ENCODE measurements around the gene SNX3. TPM values are rescaled to one million over a fixed set of nuclear protein-coding genes. Genes with fewer than 3 reads are reported as not detected.

Gene SNX3
- total RNA-seq, 1 donor from 2014 or later, result 178 TPM

- H3K4me1 Mint-ChIP-seq (ENCODE audit: low read depth), result peaks cover 47% of the 10 kb centered on the region
- no peak overlapping the region for H3K4me3 Mint-ChIP-seq (ENCODE audit: unreplicated experiment)
- H3K27me3 Mint-ChIP-seq (ENCODE audit: low read depth), result peaks cover 85% of the 10 kb centered on the region
- no peaks in the 10 kb centered on the region for H3K9me3 Mint-ChIP-seq (ENCODE audit: low read depth)
- peak; percentile 74 for TF ChIP-seq CTCF (IDR thresholded peaks at IDR 0.05)
- DNase-seq (ENCODE audit: low spot score), result no peak
- no peak overlapping the region for H3K27ac Mint-ChIP-seq (ENCODE audit: unreplicated experiment)
- no peaks in the 10 kb centered on the region for H3K36me3 Mint-ChIP-seq (ENCODE audit: low read depth)
Measured at GRCh38 chr6:108168501-108169463, 92.1 kb downstream of the SNX3 start.

GRCh38 chr6:108168090-108168463 lies 92.8 kb downstream of the SNX3 start:
- Mint-ChIP-seq H3K27ac (ENCODE audit: unreplicated experiment) (no peak overlapping the region), H3K36me3 (ENCODE audit: low read depth) (no peaks in the 10 kb centered on the region), H3K4me1 (ENCODE audit: low read depth) (peaks cover 50% of the 10 kb centered on the region), H3K27me3 (ENCODE audit: low read depth) (peaks cover 89% of the 10 kb centered on the region), H3K4me3 (ENCODE audit: unreplicated experiment) (no peak overlapping the region), H3K9me3 (ENCODE audit: low read depth) (no peaks in the 10 kb centered on the region)
- no peak for TF ChIP-seq CTCF (IDR thresholded peaks at IDR 0.05)
- no peak for DNase-seq (ENCODE audit: low spot score)

GRCh38 chr6:108167449-108168089 lies 93.3 kb downstream of the SNX3 start:
- no peak for DNase-seq (ENCODE audit: low spot score)
- Mint-ChIP-seq H3K27me3 (ENCODE audit: low read depth) (peaks cover 89% of the 10 kb centered on the region), H3K36me3 (ENCODE audit: low read depth) (no peaks in the 10 kb centered on the region), H3K4me1 (ENCODE audit: low read depth) (peaks cover 50% of the 10 kb centered on the region), H3K9me3 (ENCODE audit: low read depth) (no peaks in the 10 kb centered on the region), H3K4me3 (ENCODE audit: unreplicated experiment) (no peak overlapping the region), H3K27ac (ENCODE audit: unreplicated experiment) (no peak overlapping the region)
- no peak for TF ChIP-seq CTCF (IDR thresholded peaks at IDR 0.05)

- DNase-seq (ENCODE audit: low spot score), result no peak
- H3K4me1 Mint-ChIP-seq (ENCODE audit: low read depth), result peaks cover 50% of the 10 kb centered on the region
- H3K36me3 Mint-ChIP-seq (ENCODE audit: low read depth), result no peaks in the 10 kb centered on the region
- no peak overlapping the region for H3K27ac Mint-ChIP-seq (ENCODE audit: unreplicated experiment)
- H3K27me3 Mint-ChIP-seq (ENCODE audit: low read depth), result peaks cover 89% of the 10 kb centered on the region
- no peak overlapping the region for H3K4me3 Mint-ChIP-seq (ENCODE audit: unreplicated experiment)
- no peaks in the 10 kb centered on the region for H3K9me3 Mint-ChIP-seq (ENCODE audit: low read depth)
- TF ChIP-seq CTCF (IDR thresholded peaks at IDR 0.05), result no peak
Measured at GRCh38 chr6:108166664-108167448, 94.0 kb downstream of the SNX3 start.

All from chondrocyte (in vitro differentiated cells).